ENCODE results near the gene HSPA4L. TPM values are rescaled to one million over a fixed set of nuclear protein-coding genes. Genes with fewer than 3 reads are reported as not detected.

Gene HSPA4L
- total RNA-seq, 1 experiment from 2014 or later: 18.6 TPM

DNA sequence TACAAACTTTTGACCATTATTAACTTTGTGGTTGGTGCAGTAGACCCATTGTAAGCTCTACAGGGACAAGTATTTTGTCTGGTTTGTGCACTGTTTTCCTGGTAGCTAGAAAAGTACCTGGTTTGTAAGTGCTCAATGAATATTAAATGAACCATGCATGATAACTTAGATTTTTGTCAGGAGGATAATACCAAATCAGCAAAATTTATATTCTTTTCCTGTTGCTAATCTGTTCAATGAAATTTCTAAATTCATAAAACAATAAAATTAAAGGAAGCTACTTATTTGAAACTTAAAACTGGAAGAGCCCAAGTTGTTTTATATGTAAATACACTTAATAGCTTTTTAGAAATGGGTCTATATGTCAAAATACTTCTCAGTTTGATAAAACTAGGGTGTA lies 17.6 kb downstream of the HSPA4L start:
- ChIA-PET POLR2A (no interaction called here), RAD21 (ENCODE audit: low non-redundant PET in 1 of 2, low total read pairs in 2 of 2, uncharacterized antibody in 2 of 2, unreplicated experiment in 2 of 2) (no interaction called here)
- intact Hi-C loops (cut with micrococcal nuclease): no loop called here

More for the DNA sequence above, 17.6 kb downstream of the HSPA4L start:
- Histone ChIP-seq H4K20me1 (ENCODE audit: insufficient read depth) (no peaks in the 10 kb centered on the region), H3K9ac (ENCODE audit: low read length) (no peak overlapping the region), H3K4me3 (replicated peaks in 1 of 2; ENCODE audit: low read depth in 1 of 2, low read length in 2 of 2) (no peak overlapping the region), H3K79me2 (ENCODE audit: insufficient read depth, low read length) (peaks cover 7% of the 10 kb centered on the region; the same call in 1 of the 2 replicates), H2AFZ (ENCODE audit: low read depth, low read length, poor library complexity, severe bottlenecking) (no peak overlapping the region), H3K27me3 (ENCODE audit: insufficient read depth, low read length) (no peaks in the 10 kb centered on the region), H3K4me2 (ENCODE audit: low read length) (no peak overlapping the region), H3K9me3 (ENCODE audit: control insufficient read depth in 1 of 2, insufficient read depth in 1 of 2, low read depth in 1 of 2, low read length in 2 of 2) (no peaks in the 10 kb centered on the region), H3K27ac (ENCODE audit: low read depth, low read length) (no peak overlapping the region), H3K36me3 (ENCODE audit: control insufficient read depth in 1 of 2, insufficient read depth in 2 of 2, low read length in 2 of 2) (peaks cover 0 to 3% of the 10 kb centered on the region in 2 experiments; a peak in 1 of 4 replicates), H3K4me1 (ENCODE audit: control insufficient read depth in 1 of 2, insufficient read depth in 2 of 2, low read length in 2 of 2) (no peaks in the 10 kb centered on the region), H3K9me2 (ENCODE audit: insufficient read depth) (no peaks in the 10 kb centered on the region)
- BruUV-seq (replicated peaks): no TSS peak
- ATAC-seq (no peak), DNase-seq (ENCODE audit: low read depth, low spot score) (no peak)
- TF ChIP-seq CEBPB (IDR thresholded peaks at IDR 0.05; ENCODE audit: low read depth) (no peak), JUND (IDR thresholded peaks at IDR 0.05) (no peak), RAD21 (IDR thresholded peaks at IDR 0.05; ENCODE audit: low read depth) (no peak), SRF (IDR thresholded peaks at IDR 0.05; ENCODE audit: low read depth) (no peak), SIN3A (IDR thresholded peaks at IDR 0.05; ENCODE audit: low read depth) (no peak), ZNF274 (IDR thresholded peaks at IDR 0.05; ENCODE audit: low read depth, low read length) (no peak), EGR1 (IDR thresholded peaks at IDR 0.05; ENCODE audit: low read depth) (no peak), FOSL1 (IDR thresholded peaks at IDR 0.05; ENCODE audit: low read depth) (no peak), SP1 (IDR thresholded peaks at IDR 0.05; ENCODE audit: low read depth) (no peak), CTCF (IDR thresholded peaks at IDR 0.05 in 2 of 3, conservative IDR thresholded peaks at IDR 0.05 in 1 of 3; ENCODE audit: borderline replicate concordance in 1 of 3, insufficient read depth in 1 of 3, low read depth in 2 of 3, low read length in 2 of 3) (no peak), ZBTB33 (IDR thresholded peaks at IDR 0.05; ENCODE audit: extremely low read depth, insufficient replicate concordance, low read length) (no peak), POLR2AphosphoS5 (IDR thresholded peaks at IDR 0.05; ENCODE audit: low read depth, low read length) (no peak), ATF3 (IDR thresholded peaks at IDR 0.05) (no peak), TCF7L2 (IDR thresholded peaks at IDR 0.05; ENCODE audit: borderline replicate concordance, extremely low read depth, insufficient read depth, insufficient read length) (no peak), EZH2phosphoT487 (IDR thresholded peaks at IDR 0.05; ENCODE audit: borderline replicate concordance) (no peak), POLR2A (IDR thresholded peaks at IDR 0.05; ENCODE audit: borderline replicate concordance, extremely low read depth, insufficient read depth, insufficient read length) (no peak), ELF1 (IDR thresholded peaks at IDR 0.05; ENCODE audit: borderline replicate concordance, low read depth) (no peak)
- TF ChIP-seq, protein P1, sequence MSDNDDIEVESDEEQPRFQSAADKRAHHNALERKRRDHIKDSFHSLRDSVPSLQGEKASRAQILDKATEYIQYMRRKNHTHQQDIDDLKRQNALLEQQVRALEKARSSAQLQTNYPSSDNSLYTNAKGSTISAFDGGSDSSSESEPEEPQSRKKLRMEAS (IDR thresholded peaks at IDR 0.05): no peak
- CTCF ChIA-PET: no interaction called here

All from HCT116 (cell line).